Dermis microvascular lymphatic vessel endothelial cell (primary cell): ENCODE results near the gene ASS1. TPM values are rescaled to one million over a fixed set of nuclear protein-coding genes. Genes with fewer than 3 reads are reported as not detected.
"Not testable (repeated sequence)": the region's sequence is repeated elsewhere in the genome, so short reads cannot be mapped to it uniquely, and the experiment has no call there.

Source experiments
- DNase-seq, 2 donors: peaks; one replicate each; pipeline versions ENCODE4 v3.0.0 to v3.0.0-alpha.2; 2010; ENCODE audit warnings: low read depth in 2 of 2
- total RNA-seq: library from RNA; depleted of rRNA; stranded (reverse); fragments of >200 nt; gene quantifications from 2 replicates; pipeline ENCODE4 v1.2.1, GENCODE V29; 2014

ASS1 gene
- total RNA-seq, result 2.3 and 4.2 TPM in 2 replicates

DNA sequence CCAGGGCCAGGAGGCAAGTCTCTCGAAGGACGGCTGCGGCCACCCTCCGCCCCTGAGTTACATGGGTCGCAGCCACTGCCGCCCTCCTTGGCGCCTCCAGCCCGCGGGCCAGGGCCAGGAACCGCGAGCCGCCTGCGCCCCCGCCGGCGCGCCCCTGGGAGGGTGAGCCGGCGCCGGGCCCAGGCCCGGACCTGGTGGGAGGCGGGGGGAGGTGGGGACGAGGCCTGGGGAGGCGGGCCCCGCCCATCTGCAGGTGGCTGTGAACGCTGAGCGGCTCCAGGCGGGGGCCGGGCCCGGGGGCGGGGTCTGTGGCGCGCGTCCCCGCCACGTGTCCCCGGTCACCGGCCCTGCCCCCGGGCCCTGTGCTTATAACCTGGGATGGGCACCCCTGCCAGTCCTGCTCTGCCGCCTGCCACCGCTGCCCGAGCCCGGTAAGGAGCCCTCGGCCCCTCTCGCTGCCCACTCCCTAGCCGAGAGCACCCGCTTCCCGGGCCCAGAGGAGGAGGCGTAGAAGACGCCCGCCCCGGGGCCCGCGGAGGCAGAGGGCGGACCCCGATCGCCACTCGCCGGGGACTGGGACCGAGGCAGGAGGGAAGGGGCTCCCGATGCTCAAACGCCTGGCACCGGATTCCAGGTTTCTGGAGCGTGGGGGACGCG, at the start of gene ASS1:
ASS1 (plus strand) TSS at position 397 of the 657 bp plus-strand sequence. CDS start 7,268 bp downstream, outside the sequence.
- DNase-seq, result peak in 1 of 2 donors; percentile 32

DNA sequence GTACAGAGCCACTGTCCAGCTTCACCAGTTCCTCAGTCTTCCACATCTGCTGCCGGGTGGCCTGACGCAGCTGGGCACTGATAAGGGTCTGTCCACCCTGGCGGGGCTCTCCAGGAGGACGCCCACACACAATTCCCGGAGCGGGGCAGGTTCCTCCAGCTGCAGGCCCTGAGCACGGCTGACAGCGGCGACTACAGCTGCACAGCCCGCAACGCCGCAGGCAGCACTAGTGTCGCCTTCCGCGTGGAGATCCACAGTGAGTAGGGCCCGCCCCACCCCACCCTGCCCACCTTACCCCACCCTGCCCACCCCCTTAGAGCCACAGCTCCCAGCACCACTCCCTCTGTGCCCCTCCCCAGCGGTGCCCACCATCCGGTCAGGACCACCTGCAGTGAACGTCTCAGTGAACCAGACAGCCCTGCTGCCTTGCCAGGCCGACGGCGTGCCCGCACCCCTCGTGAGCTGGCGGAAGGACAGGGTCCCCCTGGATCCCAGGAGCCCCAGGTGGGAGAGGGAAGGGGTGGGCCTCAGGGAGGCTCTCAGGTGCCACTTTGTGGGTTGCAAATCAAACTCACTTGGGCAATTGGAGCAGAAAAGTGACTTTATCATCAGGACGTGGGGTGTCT, 48.8 kb upstream of the ASS1 start:
- DNase-seq, result no peak

DNA sequence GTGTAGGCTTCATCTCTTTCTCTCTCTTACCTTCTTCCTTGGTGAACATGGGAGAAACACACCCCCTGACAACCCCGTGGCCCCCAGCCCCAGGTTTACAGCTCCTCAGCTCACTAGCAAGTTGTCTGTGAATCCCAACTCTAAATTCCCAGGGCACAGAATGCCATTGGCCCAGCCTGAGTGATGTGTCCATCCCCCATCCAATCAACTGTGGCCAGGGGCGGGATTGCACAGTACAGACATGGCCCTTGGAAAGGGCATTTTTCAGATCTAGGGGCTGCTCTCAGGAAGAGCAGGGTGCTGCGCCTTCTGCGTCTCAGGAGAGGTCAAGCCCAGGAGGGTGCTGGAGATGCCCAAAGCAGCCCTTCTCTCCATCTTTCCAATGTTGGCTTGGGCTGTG, 48.2 kb upstream of the ASS1 start:
- no peak for DNase-seq

DNA sequence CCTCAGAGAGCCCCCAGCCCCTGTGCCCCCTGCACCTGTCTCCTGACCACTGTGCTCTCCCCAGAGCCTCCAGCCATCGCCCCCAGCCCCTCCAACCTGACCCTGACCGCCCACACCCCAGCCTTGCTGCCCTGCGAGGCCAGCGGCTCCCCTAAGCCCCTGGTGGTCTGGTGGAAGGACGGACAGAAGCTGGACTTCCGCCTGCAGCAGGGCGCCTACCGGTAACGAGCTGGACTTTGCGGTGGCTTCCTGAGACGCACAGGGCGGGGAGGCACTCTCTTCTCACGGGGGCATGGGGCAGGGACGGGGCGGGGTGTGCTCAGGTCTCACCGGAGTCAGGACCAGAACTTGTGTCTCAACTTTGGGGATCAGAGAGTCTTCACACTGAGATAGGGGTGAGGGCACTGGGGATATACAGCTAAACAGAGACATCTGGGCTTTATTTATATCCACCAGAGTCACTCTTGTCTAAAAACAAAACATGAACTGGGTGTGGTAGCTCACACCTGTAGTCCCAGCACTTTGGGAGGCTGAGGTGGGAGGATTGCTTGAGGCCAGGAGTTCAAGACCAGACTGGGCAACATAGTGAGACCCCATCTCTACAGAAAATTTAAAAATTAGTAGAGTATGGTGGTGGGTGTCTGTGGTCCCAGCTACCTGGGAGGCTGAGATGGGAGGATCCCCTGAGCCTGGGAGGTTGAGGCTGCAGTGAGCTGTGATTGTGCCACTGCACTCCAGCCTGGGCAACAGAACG, 46.1 kb upstream of the ASS1 start:
- no peak for DNase-seq

DNA sequence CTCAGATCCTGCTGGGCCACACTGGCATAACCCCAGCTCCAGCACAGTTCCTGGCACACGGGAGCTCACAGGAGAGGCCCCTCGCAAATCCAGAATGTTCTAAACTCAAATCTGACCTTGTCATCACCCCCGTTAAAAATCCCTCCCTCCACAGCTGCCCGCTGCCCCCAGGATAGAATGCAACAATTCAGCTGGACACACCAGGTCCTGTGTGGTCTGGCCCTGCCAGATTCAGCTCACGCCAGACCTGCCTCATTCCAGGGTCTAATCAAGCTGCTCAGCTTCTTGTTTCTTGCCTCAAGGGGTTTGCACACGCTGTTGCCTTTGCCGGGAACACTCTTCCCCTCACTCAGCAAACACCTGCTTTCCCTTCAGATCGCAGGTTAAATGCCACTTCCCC, 45.0 kb upstream of the ASS1 start:
- no peak for DNase-seq

DNA sequence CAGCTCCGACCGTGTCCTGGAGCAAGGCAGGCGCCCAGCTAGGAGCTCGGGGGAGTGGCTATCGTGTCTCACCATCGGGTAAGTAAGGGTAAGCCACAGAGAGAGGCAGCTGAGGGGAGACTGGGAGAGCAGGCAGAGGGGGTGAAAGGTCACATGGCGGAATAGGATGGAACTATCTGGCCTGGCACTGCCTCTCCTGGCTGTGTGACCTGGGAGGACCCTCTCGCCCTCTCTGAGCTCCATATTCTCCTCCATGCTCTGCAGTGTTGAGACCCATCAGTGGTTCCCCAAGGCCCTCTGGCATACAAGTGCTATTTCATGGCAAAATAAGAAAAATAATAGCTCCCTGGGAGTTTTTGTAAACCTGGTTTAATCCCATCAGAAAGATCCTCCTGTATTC, 43.9 kb upstream of the ASS1 start:
- DNase-seq, result no peak

DNA sequence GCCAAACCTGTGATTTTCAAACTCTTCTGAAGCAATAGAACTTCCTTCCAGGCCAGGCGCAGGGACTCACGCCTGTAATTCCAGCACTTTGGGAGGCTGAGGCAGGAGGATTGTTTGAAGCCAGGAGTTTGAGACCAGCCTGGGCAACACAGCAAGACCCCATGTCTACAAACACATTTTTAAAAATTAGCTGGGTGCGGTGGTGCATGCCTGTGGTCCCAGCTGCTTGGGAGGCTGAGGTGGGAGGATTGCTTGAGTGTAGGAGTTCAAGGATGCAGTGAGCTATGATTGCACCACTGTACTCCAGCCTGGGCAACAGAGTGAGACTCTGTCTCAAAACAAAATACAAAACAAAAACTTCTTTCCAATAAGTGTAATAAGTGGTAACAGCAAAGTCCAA, 43.0 kb upstream of the ASS1 start:
- not testable (repeated sequence) for DNase-seq

DNA sequence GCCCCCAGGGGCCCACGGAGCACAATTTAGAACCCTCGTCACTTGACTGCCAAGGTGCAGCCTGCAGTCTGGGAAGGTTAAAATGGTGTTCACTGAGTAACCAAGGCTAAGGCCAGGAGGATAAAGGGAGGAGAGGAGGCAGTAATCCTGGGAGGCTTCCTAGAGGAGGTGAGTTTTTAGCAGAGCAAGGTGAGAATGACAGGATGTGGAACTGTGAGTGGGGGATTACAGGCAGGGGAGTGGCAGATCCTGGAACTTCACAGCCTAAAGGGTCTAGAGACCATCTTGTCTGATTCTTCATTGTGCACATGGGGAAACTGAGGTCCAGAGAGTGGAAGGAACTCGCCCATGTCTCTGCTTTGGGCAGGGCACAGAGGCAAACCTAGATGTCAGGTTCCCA, 42.5 kb upstream of the ASS1 start:
- no peak for DNase-seq

DNA sequence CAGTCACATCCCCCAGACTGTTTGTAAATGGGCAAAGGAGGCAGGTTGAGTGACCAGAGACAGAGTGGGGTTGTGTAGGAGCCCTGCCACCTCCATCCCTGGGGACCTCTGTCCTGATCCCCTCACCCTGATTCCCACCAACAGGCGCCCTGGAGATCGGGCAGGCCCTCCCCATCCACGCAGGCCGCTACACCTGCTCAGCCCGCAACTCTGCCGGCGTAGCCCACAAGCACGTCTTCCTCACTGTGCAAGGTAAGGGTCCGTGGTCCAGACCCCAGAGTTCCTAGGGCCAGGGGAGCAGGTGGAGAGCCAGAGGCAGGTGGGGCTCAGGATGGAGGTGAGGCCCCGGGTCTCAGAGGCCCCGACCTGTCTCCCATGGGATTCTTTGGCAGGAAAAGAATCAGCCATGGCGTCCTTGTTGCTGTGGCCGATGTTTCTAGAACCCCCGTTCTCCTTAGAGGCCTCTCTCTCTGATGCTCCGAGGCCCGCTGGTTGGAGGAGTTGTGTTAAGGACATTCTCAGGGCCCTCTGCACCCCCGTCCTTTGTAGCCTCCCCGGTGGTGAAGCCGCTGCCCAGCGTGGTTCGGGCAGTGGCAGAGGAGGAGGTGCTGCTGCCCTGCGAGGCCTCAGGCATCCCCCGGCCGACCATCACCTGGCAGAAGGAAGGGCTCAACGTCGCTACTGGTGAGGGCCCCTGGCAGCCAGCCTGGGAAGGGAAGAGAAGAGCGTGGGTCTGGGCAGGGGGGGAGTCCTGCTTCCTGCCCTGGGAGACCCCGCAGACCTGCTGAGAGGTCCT, 41.9 kb upstream of the ASS1 start:
- no peak for DNase-seq

DNA sequence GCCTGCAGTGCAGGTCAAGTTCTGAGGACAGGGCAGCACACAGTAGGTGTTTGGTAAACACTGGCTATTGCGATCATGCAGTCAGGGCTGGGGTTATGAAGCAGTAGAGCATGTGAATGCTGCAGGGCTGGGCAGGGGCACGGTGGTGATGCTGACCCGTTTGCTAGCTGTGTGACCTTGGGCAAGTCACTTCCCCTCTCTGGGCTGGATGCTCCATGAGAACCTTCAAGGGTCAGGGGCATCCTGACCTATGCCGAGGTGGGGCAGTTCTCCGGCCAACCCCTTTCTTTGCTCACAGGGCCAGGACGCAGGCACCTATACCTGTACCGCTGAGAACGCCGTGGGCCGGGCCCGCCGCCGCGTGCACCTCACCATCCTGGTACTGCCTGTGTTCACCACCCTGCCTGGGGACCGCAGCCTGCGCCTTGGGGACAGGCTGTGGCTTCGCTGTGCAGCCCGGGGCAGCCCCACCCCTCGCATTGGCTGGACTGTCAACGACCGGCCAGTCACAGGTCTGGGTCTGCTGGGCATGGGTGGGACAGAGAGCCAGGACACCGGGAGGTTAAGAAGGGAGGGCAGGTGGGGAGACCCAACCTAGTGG, 39.0 kb upstream of the ASS1 start:
- no peak for DNase-seq

DNA sequence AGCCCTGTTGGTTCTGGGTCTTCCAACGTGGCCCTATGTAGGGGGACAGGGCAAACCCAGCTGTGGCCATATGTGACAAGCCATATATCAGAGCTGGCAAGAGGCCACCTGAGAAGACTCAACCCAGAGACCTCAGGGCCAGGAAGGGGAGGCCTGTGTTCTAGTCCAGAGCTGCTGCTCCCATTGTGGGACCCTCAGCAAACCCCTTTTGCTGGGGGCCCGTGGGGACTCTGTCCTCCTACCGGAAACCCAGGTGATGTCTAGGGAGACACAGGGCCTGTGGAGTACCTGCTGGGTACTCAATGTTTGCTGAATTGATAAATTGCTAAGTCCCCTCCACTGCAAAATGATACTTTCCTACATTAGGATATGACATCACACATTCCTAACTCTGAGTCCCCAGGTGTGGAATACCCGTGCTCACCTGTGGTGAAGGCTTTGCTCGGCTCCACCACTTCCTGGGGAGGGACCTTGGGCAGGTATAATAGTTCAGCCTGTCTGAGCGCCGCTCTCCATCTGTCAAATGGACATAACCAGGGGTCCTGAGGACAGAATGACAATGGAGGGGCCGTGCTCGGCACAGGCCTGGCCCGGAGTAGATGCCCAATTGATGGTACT, 38.4 kb upstream of the ASS1 start:
- no peak for DNase-seq

DNA sequence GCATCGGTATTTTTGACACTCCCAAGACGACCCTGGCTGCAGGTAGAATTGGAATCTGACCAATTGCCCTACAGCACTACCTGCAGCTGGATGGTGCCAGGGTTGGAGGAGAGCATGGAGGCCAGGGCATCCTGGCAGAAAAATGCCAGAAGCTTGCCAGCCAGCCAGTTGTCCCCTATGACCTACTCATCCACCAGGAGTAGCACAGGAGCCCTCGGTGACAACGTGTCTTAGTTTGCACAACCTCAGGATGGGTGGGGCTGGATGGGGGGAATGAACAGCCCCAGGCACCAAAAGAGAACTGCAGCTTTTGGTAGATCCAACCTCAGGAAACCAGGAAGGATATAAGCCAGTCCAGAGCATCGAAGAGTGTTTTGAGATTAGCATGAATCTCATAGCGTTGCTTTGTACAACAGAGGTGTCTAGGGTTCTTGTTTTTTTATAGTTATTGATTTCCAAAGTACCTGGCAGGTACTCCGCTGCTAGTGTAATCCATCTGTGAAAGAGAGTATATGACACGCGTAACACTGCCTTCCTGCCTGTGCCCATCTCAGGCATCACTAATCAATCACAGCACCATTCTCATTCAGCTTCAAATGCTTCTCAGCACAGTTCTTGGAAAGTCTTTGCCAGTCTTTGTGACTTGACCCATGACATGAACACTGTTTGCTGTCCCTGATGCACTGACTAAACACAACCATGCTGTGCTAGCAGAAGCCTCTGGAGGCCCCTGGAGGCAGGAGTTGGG, 36.7 kb upstream of the ASS1 start:
- no peak for DNase-seq

DNA sequence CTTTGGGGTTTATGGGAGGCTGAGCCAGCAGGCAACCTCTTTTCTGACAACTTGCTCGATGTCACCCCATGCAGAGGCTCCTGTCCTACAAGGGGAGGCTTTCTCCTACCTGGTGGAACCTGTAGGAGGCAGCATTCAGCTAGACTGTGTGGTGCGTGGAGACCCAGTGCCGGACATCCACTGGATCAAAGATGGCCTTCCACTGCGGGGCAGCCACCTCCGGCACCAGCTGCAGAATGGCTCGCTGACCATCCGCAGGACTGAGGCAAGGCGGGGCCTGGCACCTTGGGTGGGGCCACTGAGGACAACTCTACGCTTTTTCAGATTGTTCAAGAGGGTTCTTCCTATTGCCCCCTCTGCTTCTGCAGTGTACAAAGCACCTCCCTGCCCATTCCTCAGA, 36.1 kb upstream of the ASS1 start:
- DNase-seq, result no peak

DNA sequence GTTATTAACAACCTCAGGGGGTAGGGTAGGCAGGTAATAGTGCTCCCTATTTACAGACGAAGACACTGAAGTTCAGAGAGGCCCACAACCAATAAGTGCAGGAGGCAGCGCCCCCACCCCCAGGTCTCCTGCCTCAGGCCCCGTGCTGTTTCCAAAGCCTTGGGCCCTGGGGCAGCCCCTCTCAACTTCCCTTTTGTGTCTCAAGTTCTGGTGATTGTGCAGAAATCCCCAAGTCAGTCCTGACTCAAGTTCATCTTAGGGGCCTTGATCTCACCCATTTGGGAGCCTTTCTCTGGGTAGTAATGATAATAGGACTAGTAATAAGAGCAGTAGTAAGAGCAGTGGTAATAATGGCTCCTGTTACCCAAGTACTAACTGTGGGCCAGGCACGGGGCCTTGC, 35.5 kb upstream of the ASS1 start:
- DNase-seq, result no peak

DNA sequence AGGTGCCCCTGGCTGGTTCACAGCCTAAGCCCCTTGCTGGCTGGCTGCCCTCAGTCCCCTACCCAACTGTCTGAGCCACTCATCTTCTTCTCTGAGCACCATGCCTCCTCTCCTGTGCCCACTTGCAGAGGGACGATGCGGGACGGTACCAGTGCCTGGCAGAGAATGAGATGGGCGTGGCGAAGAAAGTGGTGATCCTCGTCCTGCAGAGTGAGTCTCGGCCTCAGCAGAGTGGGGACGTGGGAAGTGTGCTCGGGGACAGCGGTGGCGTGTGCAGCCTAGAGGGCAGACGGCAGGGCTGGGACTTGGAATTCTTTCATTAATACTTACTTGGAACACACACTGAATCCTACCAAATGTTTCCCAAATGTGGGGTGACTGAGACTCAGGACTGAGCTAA, 34.3 kb upstream of the ASS1 start:
- DNase-seq, result no peak

DNA sequence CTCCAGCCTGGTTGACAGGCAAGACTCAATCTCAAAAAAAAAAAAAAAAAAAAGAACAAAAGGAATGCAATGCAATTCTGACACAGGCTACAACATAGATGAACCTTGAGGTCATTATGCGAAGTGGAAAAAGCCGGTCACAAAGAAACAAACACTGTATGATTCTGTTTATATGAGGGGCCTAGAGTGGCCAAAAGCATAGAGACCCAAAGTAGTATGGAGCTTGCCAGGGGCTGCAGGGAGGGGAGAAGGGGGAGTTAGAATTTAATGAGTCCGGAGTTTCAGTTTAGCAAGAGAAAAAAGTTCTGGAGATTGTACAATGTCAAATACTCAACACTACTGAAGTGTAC, 33.2 kb upstream of the ASS1 start:
- DNase-seq, result peak; percentile 16 to 55

DNA sequence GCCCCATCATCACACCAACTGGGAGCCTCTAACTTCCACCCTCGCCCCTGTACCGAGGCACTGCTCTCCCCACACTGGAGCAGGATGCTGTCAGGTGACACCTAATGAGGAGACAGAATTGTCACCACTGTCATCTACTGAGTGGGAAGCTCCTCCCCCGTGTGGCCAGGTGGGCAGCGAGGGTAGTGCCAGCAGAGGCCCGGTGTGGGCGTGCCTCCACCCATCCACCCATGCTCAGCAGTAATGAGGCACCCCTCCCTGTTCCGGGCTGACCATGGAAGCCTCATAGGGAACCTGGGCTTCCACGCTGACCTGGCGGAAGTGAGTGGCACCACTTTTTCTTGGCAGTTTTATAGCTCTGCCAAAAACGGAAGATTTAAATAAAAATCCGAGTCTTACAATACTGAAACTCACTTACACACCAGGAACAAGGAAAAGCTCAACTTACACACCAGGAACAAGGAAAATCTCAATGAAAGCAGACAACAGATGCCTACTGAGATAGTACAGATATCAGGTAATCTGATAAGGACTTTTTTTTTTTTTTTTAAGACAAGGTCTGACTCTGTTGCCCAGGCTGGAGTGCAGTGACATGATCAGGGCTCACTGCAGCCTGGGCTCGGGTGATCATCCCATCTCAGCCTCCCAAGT, 30.6 kb upstream of the ASS1 start:
- DNase-seq, result no peak

DNA sequence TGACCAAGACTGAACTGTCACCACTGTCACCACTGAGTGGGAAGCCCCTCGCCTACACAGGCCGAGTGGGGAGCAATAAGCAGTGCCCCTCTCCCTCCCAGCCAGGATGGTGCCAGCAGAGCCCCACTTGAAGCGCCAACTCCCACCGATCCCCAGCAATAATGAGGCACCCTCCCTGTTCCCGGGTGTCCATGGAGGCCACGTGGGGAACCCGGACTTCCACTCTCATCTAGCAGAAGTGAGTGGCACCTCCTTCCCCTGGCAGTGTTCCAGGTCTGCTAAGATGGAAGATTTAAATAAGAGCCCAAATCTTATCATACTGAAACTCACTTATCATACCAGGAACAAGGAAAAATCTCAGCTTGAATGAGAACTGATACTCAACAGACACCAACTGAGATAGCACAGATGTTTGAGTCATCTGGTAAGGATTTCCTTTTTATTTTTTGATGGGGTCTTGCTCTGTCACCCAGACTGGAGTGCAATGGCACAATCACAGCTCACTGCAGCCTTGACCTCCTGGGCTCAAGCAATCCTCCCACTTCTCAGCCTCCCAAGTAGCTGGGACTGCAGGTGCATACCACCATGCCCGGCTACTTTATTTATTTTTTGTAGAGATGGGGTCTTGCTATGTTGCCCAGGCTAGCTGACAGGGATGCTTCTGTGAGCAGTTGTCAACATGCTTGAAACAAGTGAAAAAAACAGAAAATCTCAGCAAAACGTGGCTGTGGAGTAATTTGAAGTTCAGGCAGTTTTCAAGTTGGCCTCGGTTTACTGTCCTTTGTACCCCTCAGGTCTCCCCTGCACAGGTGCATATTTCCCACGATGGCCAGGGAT, 29.6 kb upstream of the ASS1 start:
- no peak for DNase-seq

DNA sequence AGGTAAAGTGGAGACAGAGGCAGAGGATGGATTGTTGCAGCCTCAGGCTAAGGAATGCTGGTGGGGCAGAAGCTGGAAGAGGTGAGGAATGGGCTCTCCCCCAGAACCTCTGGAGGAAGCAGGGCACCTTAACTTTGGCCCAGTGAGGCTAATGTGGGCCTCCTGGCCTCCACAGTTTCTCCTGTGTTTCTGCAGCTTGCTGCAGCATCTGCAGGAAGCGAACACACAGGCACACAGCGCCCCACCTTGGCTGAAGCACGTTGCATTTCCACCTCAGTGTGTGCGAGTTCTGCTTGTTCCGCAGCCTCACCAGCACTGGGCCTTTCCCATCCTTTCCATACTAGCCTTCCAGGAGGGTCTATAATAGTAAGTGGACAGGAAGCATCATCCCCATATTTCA, 27.2 kb upstream of the ASS1 start:
- DNase-seq, result no peak
